Midbrain (tissue), 1 donor: ENCODE data around the gene CTU1.

Experiments used
- DNase-seq: peaks from one replicate; lab custom pipeline; 2025; lab: John Stamatoyannopoulos, UW

CTU1 gene

DNA sequence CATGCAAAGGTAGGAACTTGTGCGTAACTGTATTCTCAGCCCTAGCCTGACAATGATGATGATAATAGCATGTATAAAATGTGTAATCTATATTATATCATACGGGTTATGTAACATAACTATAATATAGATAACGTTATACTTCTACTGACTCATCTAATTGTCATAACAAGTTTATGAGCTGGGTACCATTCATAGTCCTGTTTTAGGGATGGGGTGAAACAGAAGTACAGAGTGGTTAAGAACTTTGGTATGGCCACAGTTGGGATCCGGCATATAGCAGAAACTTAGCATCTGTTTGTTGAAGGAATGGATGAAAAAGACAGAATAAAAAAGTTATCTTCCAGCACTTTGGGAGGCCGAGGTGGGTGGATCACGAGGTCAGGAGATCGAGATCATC lies 5.2 kb downstream of the CTU1 start:
- no peak for DNase-seq

DNA sequence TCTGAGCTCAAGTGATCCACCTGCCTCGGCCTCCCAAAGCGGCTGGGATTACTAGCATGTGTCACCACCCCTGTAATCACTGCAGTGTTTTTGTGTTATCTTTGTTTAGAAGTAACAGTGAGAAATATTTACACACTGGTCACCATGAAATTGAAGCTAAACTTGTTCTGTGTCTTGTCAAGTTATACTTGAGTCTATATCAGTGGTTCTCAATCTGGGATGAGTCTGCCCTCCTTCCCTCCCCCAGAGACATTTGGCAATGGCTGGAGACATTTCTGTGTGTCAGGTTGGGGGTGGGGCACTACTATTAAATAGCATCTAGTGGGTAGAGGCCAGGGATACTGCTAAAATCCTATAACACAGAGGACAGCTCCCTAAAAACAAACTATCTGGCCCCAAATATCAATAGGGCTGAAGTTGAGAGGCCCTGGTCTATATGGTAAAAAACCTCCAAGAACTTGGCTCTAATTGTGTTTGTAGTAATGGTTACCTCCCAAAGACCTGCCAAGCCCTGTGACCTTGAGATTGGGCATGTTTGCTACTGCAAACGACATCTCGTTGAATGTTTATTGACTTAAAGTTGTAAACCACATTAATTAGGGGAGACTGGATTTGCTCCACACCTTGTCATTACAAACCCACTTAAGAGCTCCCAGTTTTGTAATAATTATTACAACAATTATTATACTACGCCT lies 6.9 kb downstream of the CTU1 start:
- DNase-seq = no peak

DNA sequence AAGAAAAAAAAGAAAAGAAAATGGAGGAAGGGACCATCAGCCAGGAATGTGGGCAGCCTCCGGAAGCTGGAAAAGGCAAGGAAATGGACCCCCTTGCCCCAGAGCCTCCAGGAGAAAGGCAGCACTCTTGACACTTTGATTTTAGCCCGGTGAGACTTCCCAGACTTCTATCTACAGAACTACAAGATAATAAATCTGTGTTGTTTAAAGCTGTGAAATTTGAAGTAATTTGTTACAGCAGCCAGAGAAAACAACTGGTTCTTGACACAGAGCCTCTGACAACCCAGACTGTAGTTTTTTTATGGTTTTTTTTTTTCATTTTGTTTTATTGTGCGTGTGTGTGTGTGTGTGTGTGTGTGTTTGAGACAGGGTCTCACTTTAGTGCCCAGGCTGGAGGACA lies 7.6 kb downstream of the CTU1 start:
- DNase-seq = no peak

DNA sequence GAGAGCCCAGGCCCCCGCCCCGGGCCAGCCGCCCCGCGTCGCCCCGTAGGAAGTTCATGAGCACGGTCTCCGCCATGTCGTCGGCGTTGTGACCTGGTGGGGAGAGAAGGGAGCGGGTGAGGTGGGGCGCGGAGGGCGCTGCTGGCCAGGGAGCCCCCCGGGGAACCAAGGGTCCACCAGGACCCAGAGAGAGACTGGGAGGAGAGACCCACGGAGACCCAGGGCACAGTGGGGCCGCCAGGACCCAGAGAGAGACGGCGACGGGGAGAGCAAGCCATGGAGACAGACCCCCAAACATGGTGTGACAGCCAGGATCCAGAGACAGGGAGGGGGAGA lies 9.2 kb downstream of the CTU1 start:
- DNase-seq = no peak

DNA sequence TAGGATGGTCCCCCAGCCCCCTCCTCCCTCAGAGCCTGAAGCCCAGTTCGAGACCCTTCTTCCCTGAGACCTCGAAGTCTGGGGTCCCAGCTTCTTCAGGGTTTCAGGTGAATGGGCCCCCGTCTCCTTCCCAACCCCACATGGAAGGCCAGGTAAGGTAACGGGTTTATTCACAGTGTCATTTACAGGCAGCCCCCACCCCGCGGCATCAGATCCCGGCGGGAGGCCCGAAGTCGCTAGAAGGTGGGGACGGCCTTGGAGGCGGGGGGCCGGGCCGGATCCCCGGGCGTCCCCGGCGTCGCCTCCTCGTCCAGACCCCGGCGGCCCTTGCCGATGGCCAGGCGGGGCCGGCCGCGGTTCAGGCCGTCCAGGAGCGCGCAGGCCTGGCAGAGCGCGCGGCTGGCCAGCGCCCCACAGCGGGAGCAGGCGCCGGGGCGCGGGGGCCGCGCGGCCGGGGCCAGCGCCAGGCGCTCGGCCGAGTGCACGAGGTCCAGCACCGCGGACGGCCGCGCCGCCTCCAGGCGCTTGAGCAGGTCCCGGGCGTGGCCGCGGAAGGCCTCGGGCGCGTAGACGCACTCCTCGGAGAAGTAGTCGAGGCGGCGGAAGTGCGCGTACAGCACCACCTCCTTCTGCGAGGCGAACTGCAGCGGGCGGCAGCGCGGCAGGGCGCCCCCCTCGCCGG lies 9.7 kb downstream of the CTU1 start:
- no peak for DNase-seq

DNA sequence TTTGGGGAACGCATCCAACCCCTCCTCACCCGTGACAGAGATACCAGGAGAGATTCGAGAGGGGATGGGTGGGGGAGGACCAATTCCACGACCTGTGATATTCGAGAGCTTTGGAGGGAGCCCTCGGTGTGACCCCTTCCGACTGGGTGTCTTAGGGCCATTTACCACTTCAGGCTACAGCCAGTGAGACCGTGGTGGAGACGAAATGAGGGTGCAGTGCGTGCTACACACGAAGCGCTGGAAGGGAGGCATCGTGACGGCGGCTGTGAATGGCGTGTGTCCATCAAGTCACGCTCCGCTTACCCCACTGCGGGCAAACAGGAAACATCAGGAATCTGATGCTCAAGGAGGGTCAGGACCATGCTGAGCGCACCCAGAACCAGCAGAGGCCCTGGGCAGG lies 10.4 kb downstream of the CTU1 start:
- no peak for DNase-seq

DNA sequence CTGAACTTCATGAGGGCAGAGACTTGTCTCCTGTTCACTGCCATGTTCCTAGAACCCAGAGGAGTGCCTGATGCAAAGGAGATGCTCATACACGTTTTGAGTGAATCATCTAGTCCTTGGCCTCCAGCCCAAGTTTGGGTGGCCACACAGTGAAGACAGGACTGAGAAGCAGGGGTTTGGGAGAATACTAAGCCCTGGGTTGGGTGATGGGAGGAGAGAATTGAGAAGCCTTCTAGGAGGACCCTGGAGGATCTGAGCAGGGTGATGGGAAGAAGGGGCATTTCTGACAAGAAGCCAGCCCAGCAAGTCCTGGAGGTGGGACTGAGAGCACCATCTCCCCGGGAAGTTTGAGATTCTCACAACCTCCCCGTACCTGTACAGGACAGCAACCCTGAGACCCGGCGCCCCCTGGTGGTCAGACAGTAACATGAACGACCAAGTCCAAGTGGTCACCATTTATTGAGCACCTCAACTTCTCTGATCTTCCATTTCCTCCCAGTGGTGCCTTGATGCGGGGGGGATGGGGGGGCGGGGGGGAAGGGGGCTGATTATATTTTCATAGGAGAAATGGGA lies 11.0 kb downstream of the CTU1 start:
- peak; percentile 9 for DNase-seq

DNA sequence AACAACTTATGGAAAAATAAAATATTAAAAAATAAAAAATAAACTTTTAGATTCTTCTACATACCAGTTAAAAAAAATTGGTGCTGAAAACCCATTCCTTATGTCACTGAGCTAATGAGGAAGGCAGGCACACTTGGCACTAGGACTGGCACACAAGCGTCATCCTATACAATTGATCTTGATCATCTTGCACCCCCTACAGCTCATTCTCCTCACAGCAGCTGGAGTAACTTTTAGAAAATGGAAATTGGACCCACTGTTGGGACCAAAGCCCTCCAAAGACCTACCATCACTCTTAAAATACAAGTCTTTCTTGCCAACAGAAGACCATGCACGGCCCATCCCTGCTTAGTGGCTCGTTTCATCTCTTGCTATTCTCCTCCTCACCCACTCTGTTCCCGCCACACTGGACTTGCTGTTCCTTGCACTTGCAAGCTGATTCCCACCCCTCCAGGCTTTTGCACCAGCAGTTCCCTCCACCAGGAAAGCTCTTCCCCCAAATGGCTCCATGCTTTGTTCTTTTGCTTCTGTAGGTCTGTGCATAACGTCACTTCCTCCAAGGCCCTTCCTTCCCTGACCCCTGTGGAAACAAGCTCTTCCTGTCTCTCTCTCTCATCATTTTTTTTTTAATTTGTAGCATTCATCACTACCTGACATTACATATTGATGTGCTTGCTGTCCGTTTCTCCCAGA lies 11.6 kb downstream of the CTU1 start:
- no peak for DNase-seq

DNA sequence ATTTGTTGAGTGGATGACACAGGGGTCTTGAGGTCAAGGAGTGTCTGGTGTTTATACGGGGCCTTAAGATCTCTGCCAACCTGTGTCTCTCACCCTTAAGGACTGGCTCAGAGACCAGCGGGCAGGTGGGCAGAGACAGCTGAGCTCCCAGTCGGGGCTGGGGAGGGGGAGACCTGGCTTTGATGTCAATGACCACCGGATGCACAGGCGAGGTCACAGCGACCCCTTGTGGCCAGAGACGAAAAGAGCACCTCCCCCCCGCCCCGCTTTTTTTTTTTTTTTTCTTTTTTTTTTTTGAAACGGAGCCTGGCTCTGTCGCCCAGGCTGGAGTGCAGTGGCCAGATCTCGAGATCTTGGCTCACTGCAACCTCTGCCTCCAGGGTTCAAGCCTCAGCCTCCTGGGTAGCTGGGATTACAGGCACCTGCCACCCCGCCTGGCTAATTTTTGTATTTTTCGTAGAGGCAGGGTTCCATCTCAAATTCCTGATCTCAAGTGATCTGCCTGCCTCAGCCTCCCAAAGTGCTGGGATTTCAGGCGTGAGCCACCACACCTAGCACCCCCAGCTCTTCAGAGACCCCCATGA lies 13.4 kb downstream of the CTU1 start:
- peak; percentile 1 for DNase-seq

DNA sequence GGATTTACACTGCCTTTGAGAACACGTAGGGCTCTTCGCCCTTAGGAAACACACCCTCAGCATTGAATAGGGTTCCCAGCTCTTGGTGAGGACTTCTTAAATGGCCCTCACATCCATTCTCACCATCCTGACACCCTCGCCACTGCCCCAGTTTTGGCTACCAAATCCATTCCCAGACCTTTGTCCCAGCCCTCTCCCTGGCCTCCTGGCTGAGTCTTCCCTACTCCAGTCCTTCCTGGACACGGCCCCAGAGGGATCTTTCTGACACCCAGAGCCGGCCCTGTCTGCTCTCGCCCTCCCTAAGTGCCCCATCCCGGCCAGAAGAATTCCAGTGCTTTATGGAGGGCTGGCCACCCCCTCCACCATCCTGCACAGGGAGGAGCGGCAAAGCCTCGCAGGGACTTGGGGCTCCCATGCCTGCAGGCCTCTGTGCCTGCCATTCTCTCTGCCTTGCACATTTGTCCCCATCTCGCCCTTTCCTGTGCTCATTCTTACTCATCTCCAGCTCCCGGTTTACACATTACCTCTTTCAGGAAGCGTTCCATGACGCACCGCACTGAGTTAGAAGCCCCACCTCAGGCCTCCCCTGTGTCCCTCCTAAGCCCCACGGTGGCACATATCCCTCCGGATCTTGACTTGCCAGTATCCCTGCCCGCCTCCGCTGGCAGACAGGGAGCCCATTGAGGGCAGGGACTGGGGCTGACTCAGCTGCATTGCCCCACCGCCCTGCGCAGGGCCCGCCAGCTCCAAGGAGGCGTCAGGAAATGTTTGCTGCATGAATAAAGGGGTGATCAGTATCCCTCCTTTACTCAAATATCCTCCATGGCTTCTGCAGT lies 14.5 kb downstream of the CTU1 start:
- DNase-seq = no peak

DNA sequence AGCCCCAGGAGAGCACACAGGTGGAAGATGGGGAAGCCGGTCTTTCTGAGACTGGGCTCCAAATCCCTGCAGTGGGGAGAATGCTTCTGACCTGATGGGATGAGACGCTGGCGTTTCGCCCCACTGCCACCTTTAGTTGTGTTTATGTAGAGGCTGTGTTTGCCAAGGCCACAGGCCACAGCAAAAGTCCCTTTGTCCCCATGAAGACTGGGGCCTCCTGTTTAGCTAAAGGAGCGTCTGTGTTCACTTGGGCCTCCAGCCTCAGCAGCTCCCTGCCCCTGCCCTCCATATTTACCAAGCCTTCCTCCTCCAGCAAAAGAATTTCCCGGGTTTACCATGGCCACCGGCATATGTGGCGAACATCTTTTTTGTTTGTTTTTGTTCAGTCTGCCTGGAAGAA lies 15.1 kb downstream of the CTU1 start:
- DNase-seq = no peak

DNA sequence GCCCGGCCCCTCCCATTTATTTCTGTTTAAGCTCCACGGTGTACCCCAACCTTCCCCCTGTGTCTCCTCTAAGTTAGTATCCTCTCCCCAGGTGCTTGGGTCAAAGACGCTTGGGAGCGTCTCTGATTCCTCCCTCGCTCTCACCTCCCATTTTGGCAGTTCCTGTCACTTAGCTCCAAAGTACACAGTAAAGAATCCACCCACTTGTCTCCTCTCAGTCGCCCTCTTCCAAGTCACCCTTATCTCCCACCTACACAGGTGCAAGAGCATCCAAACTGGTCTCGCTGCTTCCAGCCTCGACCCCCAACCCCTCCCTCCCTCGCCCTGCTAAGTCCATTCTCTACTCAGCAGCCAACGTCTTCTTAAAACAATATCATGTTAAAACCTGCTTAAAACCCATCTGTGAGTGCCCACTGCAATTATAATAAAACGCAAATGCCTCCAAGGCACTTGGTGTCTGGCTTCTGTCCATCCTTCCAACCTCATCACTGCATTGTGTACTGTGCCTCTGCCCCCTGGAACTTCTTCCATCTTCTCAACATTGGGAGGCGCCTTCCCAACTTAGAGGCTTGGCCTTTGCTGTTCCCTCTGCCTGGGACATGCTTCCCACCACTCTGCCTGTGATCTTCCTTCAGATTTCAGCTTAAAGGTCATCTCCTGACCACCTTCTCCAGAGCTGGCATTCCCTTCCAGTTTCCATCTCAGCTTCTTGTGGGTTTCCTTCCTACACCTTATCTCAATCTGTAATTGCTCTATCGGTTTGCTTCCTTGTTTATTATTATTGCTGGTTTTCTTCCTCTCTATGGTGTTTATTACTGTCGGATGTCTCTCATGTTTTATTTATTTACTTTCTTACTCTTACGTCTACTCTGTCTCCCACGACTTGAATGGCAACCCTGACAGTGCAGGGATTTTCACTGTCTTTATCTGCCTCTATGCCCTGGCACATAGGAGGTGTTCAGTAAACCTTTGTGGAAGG lies 16.0 kb downstream of the CTU1 start:
- no peak for DNase-seq

DNA sequence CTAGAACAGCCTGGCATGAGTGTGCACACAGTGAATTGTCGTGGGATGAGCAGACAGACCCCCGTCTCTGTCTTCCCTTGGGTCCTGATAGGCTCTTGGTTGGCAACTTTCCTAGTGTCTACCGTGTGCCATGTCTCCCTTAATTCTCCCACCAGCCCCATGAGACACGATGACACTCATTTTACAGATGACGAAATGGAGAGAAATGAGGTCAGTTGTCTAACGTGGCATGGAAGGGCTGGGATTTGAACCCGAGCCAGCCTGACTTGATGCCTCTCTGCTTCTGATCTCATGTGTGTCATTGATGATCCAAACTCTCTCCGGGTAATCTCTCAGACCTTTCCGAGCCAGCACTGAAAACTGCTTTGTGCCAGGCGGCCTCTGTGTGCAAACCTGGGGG lies 17.1 kb downstream of the CTU1 start:
- DNase-seq = no peak

DNA sequence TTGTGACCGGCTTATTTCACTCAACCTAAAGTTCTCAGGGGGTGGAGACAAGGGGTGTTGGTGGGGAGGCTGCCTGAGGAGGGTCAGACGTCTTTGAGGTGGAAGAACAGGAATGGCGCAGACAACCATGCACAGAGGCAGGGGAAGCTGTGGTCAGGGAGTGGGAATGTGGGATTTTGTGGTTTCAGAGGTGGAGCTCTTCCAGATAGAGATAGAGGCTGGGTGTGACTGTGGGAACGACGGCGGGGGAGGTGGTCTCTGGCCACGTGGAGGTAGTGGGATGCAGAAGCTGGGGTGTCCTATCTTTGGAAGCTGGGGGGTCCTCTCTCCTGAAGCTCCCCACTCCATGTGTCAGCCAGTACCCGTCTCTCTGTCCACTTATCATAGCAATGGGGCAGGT lies 17.7 kb downstream of the CTU1 start:
- DNase-seq = no peak

DNA sequence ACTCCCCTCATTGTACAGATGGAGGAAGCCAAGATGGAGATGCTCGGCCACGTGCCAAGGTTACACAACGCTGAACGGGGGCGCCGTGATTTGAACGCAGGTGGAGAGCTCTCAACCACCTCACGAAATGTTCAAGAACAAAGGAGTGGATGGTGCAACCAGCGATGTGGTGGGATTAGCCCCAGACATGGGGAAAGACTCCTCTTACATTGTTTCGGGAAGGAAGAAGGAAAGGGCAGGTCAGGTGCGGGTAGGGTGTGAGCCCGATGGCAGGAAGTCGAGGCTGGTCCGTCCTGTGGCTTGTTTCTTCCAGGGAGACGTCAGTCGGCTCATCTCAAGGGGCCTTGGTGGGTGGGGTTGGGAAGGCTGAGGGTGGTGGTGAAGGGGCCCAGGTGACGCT lies 18.4 kb downstream of the CTU1 start:
- DNase-seq = no peak

DNA sequence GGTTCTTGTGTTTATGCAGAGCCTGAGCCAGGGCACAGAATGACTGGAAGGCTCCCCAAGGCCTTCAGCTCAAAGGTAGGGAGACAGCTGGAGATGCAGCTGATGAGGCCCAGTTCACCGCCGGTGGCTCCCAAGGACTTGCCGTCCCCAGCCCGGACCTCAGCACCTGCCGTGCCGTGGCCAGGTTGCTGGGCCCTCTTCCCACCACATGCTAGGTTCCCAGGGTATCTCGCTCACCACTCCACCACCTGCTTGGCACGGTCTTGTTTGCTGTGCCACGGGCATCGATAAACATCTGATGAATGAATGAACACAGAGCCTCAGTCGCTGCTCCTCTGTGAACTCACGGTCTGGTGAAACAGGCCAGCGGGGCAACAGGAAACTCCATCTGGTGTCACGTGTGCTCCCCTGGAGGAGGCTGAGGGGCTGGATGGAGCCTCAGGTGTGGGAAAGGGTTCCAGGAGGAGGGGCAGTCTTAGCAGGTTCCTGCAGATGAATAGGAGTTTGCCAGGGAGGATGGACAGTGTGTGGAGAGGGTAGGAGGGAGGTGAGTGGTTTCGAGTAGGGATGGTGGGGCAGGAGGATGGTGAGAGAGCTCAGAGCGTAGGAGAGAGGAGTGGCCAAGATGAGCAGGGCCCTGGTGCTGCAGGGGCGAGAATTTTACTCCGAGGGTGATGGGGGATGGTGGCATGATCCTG lies 21.9 kb downstream of the CTU1 start:
- no peak for DNase-seq

DNA sequence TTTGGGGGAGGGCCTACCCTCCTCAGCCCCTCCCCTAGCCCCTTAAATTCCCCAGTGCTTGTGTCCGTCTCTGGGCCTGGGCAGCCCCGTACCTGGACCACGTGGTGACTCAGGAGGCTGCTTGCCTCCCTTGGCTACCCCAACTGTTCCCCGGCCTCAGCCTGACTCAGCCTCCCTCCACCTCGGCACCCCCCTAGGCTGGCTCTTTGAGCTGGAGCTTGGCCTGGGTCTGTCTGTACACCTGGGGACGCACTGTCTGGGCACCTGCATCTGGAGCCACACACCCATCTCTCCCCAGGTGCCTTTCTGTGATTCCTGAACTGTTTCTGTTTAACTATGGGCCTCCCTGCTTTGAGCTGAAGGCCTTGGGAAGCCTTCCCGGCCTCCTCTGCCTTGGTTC lies 23.7 kb downstream of the CTU1 start:
- no peak for DNase-seq

DNA sequence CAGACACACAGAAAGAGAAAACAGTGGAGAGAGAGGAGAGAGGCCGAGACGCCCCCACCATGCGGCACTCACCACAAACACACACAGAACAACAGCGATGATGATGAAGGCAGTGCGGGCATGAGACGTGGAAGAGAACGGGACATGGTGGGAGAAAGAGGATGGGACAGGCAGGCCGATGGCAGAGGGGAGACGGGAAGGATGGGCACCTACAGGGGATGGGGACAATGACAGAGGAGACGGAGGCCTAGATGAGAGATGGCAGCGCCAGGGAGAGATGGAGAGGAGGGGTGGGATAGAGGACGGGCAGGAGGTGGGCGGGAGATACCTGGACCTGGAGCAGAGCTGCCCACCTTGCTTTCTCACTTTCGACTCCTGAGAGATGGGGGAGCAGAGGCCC lies 24.4 kb downstream of the CTU1 start:
- no peak for DNase-seq

DNA sequence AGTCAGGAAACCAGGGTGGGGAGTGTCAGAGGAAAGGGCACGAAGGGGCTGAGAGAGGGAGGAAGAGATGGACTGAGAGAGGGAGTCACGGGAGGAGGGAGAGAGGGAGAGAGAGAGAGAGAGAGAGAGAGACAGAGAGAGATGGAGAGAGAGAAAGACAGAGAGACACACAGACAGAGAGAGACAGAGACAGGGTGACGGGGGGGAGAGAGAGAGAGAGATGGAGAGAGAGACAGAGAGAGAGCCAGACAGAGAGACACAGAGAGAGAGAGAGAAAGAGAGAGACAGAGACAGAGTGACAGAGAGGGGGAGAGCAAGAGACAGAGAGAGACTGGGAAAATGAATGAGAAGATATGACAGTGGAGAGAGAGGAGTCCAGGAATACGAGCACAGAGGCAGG lies 25.0 kb downstream of the CTU1 start:
- no peak for DNase-seq

DNA sequence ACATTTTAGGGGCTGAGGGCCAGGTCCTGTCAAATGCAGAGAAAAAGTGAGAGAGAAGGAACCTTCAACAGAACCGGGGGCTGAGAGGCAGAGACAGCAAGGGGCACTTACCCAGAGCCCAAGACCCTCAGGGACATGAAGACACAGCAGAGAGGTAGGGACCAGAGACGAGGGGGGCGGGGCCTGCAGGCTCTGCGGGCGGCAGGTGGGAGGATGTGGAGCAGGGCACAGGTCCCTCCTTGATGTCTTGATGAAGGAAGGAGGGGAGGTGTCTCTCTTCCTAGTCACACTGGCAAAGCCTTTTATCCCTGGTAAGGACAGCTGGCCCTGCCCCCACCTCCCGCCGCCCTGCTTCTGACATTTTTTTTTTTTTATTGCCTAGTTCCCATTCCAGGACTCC lies 25.6 kb downstream of the CTU1 start, which contains the start of gene KLK14:
Gene KLK14 (minus strand): TSS at position 277 of the 400 bp plus-strand sequence. CDS start 273 bp downstream, at position 4.
- no peak for DNase-seq
